PC-3 (cell line): ENCODE results near the gene PIGM. TPM values are rescaled to one million over a fixed set of nuclear protein-coding genes. Genes with fewer than 3 reads are reported as not detected.

Experiments
- ATAC-seq: fragments of 200-7000 bp; cut with Tn5 transposase; 2 replicates; pipeline ENCODE4 v1.9.1; 2020; ENCODE audit warnings: mild to moderate bottlenecking, moderate library complexity
- BruUV-seq: library from RNA; stranded (reverse); fragments of 400-500 nt; replicated peaks from 2 replicates; lab custom pipeline; 2021; lab: Mats Ljungman, UMichigan
- CTCF ChIA-PET: fragments of 300-600 bp; sonication (Branson Sonifier 250); formaldehyde crosslinking; loops from one replicate; lab custom pipeline; 2022; ENCODE audit warnings: antibody characterized with exemption; lab: Charles Lee
- POLR2A ChIA-PET: fragments of 300-600 bp; sonication (Branson Sonifier 250); formaldehyde crosslinking; loops from one replicate; lab custom pipeline; 2022; ENCODE audit warnings: antibody characterized with exemption; ENCODE audit not compliant: unreplicated experiment; lab: Charles Lee
- DNase-seq: peaks from one replicate; pipeline ENCODE4 v3.0.0-alpha.2; 2015
- H2AFZ ChIP-seq: fragments of 300-600 bp; sonication (generic); 2 replicates; pipeline ENCODE4 v1.6.0; 2016; ENCODE audit warnings: antibody characterized with exemption, low read length
- H3F3A ChIP-seq: fragments of 300-600 bp; sonication (generic); one replicate; pipeline ENCODE4 v1.6.0; 2017; ENCODE audit warnings: antibody characterized with exemption, low read length, control low read depth, mild to moderate bottlenecking; ENCODE audit not compliant: unreplicated experiment
- H3K27ac ChIP-seq: fragments of 300-600 bp; sonication (generic); 2 replicates; pipeline ENCODE4 v1.5.1; 2016; ENCODE audit warnings: mild to moderate bottlenecking, low read length
- H3K27me3 ChIP-seq: fragments of 300-600 bp; sonication (generic); 2 replicates; pipeline ENCODE4 v1.6.1; 2016; ENCODE audit warnings: low read length, mixed read lengths
- H3K36me3 ChIP-seq: fragments of 300-600 bp; sonication (generic); 2 replicates; pipeline ENCODE4 v1.6.1; 2016; ENCODE audit warnings: low read depth, mixed run types, low read length, mixed read lengths
- H3K4me1 ChIP-seq: fragments of 300-600 bp; sonication (generic); 2 replicates; pipeline ENCODE4 v1.5.1; 2016; ENCODE audit warnings: low read length; ENCODE audit not compliant: insufficient read depth
- H3K4me2 ChIP-seq: fragments of 300-600 bp; sonication (generic); 2 replicates; pipeline ENCODE4 v1.6.0; 2016; ENCODE audit warnings: low read length
- H3K4me3 ChIP-seq: fragments of 300-600 bp; sonication (generic); 2 replicates; pipeline ENCODE4 v1.5.1; 2016; ENCODE audit warnings: mild to moderate bottlenecking, low read length, mixed read lengths
- H3K79me2 ChIP-seq: fragments of 300-600 bp; sonication (generic); 2 replicates; pipeline ENCODE4 v1.6.1; 2017; ENCODE audit warnings: low read length, mixed read lengths
- H3K9ac ChIP-seq: fragments of 300-600 bp; sonication (generic); 2 replicates; pipeline ENCODE4 v1.6.0; 2016; ENCODE audit warnings: mild to moderate bottlenecking, low read length
- H3K9me2 ChIP-seq: fragments of 300-600 bp; sonication (generic); replicated peaks from 2 replicates; pipeline ENCODE4 v1.6.1; 2016; ENCODE audit warnings: mixed run types, low read length, mixed read lengths
- H3K9me3 ChIP-seq: fragments of 300-600 bp; sonication (generic); 2 replicates; pipeline ENCODE4 v1.6.1; 2016; ENCODE audit warnings: low read length, mixed read lengths
- H4K20me1 ChIP-seq: fragments of 300-600 bp; sonication (generic); 2 replicates; pipeline ENCODE4 v1.6.1; 2016; ENCODE audit warnings: low read length, mixed read lengths
- EZH2 ChIP-seq: fragments of 300-600 bp; sonication (generic); IDR thresholded peaks from one replicate; pipeline ENCODE4 v1.6.1; 2017; ENCODE audit warnings: antibody characterized with exemption, mild to moderate bottlenecking, low read length; ENCODE audit not compliant: unreplicated experiment
- intact Hi-C: fragments of 100-400 bp; cut with micrococcal nuclease; formaldehyde crosslinking; loops from 2 replicates; pipeline ENCODE4 v1.9.0; 2023
- total RNA-seq: library from RNA; depleted of rRNA; stranded (reverse); fragments of >200 nt; gene quantifications from 2 replicates; pipeline ENCODE4 v1.2.3, GENCODE V29; 2014; rRNA removed
- TF ChIP-seq, protein P1 (sequence below): fragments of 300-600 bp; sonication (generic); conservative IDR thresholded peaks from 2 replicates; pipeline ENCODE4 v1.5.1; 2017; ENCODE audit warnings: antibody characterized with exemption, low read depth, mild to moderate bottlenecking, low read length

PIGM gene
- total RNA-seq, 1 experiment from 2014 or later = 6.9 TPM

DNA sequence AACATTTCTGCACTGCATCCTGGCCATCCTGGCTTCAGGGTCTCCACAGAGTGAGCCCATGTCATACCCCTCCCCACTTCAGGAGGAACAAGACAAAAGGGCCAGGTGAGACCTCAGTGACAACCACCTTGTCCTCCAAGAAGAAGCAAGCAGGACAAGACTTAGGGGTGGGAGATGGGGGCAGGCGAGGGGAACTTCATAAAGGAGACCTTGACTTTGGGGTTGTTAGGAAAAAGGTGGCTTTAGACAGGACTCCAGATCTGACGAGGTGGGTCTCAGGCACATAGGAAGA, 53.7 kb downstream of the PIGM start:
- no peak overlapping the region for H3K4me3 ChIP-seq
- no peak overlapping the region for H3K9ac ChIP-seq
- H3K27ac ChIP-seq = no peak overlapping the region
- H3K36me3 ChIP-seq = no peaks in the 10 kb centered on the region
- H3K79me2 ChIP-seq = no peaks in the 10 kb centered on the region
- no TSS peak for BruUV-seq
- H3K4me1 ChIP-seq = no peaks in the 10 kb centered on the region
- DNase-seq (no peak), ATAC-seq (no peak)
- no peak overlapping the region for H3K4me2 ChIP-seq
- ChIA-PET POLR2A (no interaction called here), CTCF (no interaction called here)
- TF ChIP-seq EZH2 = no peak
- intact Hi-C loops = no loop called here
- no peaks in the 10 kb centered on the region for H3K9me2 ChIP-seq
- H3F3A ChIP-seq = no peaks in the 10 kb centered on the region
- H3K27me3 ChIP-seq = peaks cover 4% of the 10 kb centered on the region; the same call in 1 of the 2 replicates
- no peak overlapping the region for H2AFZ ChIP-seq
- no peaks in the 10 kb centered on the region for H3K9me3 ChIP-seq
- no peaks in the 10 kb centered on the region for H4K20me1 ChIP-seq

DNA sequence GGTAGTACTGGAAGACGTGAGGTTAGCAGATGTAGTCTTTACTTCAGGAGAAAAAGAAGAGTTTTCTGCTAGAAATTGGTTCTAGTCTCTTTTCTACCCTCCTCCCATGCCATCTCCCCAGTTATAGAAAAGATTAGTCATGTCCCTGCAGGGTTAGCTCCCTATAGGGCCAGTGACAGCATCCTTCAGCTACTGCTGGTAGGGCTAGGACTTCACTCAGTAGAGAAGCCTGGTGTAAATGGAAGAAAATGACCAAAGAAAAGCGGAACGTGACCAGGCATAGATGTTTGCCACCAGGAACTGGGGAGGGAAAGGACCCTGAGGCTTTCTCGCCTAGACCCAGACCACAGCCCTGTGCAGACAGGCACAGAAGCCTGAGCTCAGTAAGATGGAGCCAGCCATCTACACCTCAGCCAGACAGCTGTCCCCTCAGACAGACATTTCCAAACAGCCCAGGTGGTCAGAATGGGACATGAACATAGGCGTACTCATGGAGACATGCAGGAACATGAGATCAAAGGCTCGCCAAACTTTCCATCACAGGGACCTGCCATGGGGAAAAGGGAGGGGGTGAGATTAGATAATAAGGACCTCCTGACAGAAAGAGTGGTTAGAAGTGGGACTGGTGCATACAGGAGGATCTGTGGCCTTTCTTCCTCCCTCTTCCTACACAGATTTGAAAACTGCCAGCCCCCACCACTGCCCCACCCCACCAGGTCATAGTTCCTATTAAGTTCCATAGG, 54.3 kb downstream of the PIGM start:
- ATAC-seq (no peak; the same call in 1 of the 2 replicates), DNase-seq (no peak)
- H3K27me3 ChIP-seq = peaks cover 3% of the 10 kb centered on the region; the same call in 1 of the 2 replicates
- no peaks in the 10 kb centered on the region for H3K4me1 ChIP-seq
- no TSS peak for BruUV-seq
- no peaks in the 10 kb centered on the region for H3F3A ChIP-seq
- H3K27ac ChIP-seq = no peak overlapping the region
- H3K9me2 ChIP-seq = no peaks in the 10 kb centered on the region
- POLR2A ChIA-PET = no interaction called here
- no peaks in the 10 kb centered on the region for H3K79me2 ChIP-seq
- H3K4me2 ChIP-seq = no peak overlapping the region
- H3K9ac ChIP-seq = no peak overlapping the region
- TF ChIP-seq, protein P1, sequence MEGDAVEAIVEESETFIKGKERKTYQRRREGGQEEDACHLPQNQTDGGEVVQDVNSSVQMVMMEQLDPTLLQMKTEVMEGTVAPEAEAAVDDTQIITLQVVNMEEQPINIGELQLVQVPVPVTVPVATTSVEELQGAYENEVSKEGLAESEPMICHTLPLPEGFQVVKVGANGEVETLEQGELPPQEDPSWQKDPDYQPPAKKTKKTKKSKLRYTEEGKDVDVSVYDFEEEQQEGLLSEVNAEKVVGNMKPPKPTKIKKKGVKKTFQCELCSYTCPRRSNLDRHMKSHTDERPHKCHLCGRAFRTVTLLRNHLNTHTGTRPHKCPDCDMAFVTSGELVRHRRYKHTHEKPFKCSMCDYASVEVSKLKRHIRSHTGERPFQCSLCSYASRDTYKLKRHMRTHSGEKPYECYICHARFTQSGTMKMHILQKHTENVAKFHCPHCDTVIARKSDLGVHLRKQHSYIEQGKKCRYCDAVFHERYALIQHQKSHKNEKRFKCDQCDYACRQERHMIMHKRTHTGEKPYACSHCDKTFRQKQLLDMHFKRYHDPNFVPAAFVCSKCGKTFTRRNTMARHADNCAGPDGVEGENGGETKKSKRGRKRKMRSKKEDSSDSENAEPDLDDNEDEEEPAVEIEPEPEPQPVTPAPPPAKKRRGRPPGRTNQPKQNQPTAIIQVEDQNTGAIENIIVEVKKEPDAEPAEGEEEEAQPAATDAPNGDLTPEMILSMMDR = no peak
- intact Hi-C loops = no loop called here
- H4K20me1 ChIP-seq = no peaks in the 10 kb centered on the region
- no peak overlapping the region for H3K4me3 ChIP-seq
- no peak overlapping the region for H2AFZ ChIP-seq
- CTCF ChIA-PET = no interaction called here
- no peaks in the 10 kb centered on the region for H3K36me3 ChIP-seq
- H3K9me3 ChIP-seq = no peaks in the 10 kb centered on the region

Other genes with a start within 250 kb of the PIGM start
- gene FCRL6, start 229.6 kb downstream of the PIGM start, total RNA-seq = not detected in 2 replicates
- gene SLAMF8, start 205.1 kb downstream of the PIGM start, total RNA-seq = not detected in 2 replicates
- 0.29 and 0.47 TPM in 2 replicates for gene VSIG8, start 169.3 kb downstream of the PIGM start, total RNA-seq
- gene CFAP45, start 131.8 kb downstream of the PIGM start, total RNA-seq = 1.6 and 4.8 TPM in 2 replicates
- gene TAGLN2, start 106.5 kb downstream of the PIGM start, total RNA-seq = 1,281 and 1,584 TPM in 2 replicates
- 15.6 and 19.9 TPM in 2 replicates for gene IGSF9, start 86.4 kb downstream of the PIGM start, total RNA-seq
- gene SLAMF9, start 77.8 kb downstream of the PIGM start, total RNA-seq = 5.9 and 8.7 TPM in 2 replicates
- gene KCNJ10, start 38.2 kb upstream of the PIGM start, total RNA-seq = 0.15 TPM in 1 of 2 replicates, not detected in the other
- not detected in 2 replicates for gene KCNJ9, start 49.5 kb upstream of the PIGM start, total RNA-seq
- 37.1 and 49.1 TPM in 2 replicates for gene IGSF8, start 66.6 kb upstream of the PIGM start, total RNA-seq
- gene ATP1A2, start 83.8 kb upstream of the PIGM start, total RNA-seq = not detected in 2 replicates
- gene ATP1A4, start 119.6 kb upstream of the PIGM start, total RNA-seq = 0.04 TPM in 1 of 2 replicates, not detected in the other
- gene CASQ1, start 158.6 kb upstream of the PIGM start, total RNA-seq = 0.12 TPM in 1 of 2 replicates, not detected in the other
- gene PEA15, start 173.4 kb upstream of the PIGM start, total RNA-seq = 90.3 and 128 TPM in 2 replicates
- 122 and 139 TPM in 2 replicates for gene DCAF8, start 230.6 kb upstream of the PIGM start, total RNA-seq